GM18517 (cell line): ENCODE data around the gene MAN2A1.
"Not testable (repeated sequence)": the region's sequence is repeated elsewhere in the genome, so short reads cannot be mapped to it uniquely, and the experiment has no call there.

ENCODE experiments used
- ATAC-seq: cut with Tn5 transposase; IDR thresholded peaks from one replicate; pipeline ENCODE4 v1.9.1; 2021; ENCODE audit warnings: mild to moderate bottlenecking, moderate library complexity; ENCODE audit not compliant: unreplicated experiment

Gene MAN2A1

DNA sequence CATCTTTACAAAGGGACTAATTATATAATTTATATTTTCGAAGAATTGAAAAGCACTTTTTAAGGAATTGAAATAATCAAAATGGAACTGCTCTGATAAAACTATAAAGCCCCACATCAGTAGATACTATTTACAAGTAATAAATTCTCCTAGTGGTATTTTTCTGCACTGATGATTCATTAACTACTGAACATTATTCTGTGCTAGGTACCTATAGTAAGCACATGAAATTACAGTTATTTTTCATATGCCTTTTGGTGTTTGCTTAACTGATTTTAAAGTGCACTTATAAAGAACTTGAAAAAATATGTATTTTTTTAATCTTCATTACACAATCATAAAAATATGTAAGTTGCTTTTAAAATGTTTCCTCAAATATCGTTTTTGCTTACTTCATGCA is 123.0 kb downstream of the MAN2A1 start:
- no peak for ATAC-seq

DNA sequence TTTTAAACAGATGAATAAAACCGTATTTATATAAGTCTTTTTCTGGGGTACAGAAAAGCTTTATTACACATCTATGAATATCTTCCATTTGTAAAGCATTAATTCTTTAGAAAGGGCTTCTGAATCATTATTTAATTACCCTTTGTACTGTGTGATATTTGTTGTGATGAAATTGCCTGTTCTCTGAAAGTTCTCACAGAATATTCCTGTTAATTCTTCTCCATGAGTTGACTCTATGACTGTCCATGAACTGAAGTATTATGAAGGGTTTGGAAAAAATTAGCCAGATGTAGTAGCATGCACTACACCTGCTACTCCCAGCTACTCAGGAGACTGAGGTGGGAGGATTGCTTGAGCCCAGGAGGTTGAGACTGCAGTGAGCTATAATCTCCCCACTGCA is 127.0 kb downstream of the MAN2A1 start:
- ATAC-seq = no peak

DNA sequence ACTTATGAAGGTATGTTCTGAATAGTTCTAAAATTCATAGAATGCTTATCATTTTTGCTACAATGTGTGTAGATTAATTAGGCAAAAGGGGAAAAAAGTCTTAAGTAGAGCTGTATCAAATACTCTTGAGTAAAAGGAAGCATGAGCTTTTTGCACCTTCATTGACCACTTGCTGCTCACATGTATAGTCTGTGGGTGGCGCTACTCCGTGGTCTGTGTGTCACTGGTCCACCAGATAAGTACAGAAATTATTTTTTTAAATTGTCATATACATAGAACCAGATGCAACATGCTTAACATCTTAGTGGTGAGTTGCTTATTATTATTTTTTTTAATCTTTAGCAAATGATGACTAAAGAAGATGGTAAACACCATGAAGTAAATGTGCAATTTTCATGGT is 130.2 kb downstream of the MAN2A1 start:
- ATAC-seq = no peak

DNA sequence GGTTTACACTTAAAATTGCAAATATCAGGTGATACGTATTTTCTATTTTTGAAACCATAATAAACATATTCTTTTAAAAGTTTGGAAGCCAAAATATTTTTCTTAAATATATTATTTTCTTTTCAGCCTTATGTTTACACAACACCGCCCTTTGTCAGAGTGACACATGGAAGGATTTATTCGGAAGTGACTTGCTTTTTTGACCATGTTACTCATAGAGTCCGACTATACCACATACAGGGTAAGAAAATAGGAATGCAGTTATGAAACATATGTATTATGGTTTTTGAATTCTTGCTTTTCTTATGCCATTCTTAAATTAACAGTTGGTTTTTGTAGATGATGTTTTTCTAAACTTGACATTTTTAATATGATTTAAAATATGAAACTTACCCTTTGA is 133.9 kb downstream of the MAN2A1 start:
- no peak for ATAC-seq

DNA sequence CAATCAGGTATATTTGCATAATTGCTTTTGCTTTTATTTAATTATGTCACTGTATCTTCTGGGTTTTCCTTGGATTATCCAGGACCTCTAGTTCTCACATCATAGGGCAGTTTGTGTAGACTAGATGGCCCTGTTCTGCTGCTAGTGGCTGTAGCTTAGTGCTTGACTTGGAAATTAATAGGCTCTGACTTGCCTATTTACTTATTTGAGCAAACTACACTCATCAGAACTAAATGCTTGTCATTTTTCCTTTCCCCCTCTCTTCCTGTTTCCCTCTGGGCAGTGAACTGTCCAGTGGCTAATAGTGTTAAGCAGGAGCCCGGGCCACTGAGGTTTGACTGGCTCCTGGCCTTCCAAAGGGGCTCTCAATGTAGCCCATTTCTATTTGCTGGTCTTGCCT is 135.7 kb downstream of the MAN2A1 start:
- no peak for ATAC-seq

DNA sequence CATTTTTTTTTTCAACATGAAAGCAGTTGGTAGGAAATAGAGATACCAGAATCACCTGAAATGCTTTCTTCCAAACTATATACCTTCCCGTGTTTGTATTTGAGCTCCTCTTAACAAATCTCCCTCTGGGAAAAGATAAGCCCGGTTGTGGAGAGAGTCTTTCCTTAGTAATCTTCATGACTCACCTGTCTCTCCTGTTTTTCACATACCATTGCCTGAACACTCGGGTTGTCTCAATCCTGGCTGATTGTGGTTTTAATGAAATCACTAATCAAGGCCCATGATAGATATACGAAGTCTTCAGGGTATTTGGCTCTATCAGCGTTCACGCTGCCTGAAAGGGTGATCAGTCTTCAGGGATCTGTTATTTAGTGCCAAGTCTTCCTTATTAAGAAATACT is 136.7 kb downstream of the MAN2A1 start:
- no peak for ATAC-seq

DNA sequence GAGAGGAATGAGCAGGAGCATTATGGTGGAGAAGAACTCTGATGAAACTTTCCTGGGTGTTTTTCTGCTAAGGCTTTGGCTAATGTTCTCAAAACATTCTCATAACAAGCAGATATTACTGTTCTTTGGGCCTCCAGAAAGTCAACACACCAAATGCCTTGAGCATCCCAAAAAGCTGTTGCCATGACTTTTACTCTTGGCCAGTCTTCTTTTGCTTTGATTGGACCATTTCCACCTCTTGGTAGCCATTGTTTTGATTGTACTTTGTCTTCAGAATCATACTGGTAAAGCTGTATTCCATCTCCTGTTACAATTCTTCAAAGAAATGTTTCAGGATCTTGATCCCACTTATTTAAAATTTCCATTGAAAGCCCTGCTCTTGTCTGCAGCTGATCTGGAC is 139.6 kb downstream of the MAN2A1 start:
- ATAC-seq = no peak

DNA sequence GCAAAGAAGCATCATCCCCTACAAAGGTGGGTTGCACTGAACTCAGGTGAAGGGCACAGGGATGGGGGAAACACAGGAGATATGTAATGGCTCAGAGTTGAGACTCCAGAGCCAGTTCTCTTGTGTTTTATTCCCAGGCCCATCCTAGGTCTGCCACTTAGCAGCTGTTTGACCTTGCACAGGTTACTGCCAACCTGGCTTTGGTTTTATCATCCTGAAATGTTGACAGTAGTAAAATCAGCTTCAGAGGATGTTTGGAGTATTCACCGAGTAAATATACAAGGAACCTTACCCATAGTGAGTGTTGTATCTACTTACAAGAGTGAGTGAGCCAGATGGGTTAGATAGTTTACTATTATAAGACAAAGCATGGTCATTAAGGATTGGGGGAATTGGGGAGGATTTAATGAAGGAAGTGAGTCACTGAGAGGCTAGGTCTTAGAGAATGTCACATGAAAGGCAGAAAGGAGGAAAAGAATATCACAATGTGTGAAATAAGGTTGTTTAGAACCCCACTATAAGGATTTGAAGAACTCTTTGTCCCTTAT is 141.3 kb downstream of the MAN2A1 start:
- ATAC-seq = no peak

DNA sequence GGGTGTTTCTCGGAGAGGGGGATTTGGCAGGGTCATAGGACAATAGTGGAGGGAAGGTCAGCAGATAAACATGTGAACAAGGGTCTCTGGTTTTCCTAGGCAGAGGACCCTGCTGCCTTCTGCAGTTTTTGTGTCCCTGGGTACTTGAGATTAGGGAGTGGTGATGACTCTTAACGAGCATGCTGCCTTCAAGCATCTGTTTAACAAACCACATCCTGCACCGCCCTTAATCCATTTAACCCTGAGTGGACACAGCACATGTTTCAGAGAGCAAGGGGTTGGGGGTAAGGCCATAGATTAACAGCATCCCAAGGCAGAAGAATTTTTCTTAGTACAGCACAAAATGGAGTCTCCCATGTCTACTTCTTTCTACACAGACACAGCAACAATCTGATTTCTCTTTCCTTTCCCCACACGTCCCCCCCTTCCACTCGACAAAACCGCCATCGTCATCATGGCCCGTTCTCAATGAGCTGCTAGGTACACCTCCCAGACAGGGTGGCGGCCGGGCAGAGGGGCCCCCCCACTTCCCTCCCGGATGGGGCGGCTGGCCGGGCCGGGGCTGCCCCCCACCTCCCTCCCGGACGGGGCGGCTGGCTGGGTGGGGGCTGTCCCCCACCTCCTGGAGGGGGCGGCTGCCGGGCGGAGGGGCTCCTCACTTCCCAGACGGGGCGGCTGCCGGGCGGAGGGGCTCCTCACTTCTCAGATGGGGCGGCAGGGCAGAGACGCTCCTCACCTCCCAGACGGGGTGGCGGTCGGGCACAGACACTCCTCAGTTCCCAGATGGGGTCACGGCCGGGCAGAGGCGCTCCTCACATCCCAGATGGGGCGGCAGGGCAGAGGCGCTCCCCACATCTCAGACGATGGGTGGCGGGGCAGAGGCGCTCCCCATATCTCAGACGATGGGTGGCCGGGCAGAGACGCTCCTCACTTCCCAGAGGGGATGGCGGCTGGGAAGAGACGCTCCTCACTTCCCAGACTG is 142.8 kb downstream of the MAN2A1 start:
- not testable (repeated sequence) for ATAC-seq

DNA sequence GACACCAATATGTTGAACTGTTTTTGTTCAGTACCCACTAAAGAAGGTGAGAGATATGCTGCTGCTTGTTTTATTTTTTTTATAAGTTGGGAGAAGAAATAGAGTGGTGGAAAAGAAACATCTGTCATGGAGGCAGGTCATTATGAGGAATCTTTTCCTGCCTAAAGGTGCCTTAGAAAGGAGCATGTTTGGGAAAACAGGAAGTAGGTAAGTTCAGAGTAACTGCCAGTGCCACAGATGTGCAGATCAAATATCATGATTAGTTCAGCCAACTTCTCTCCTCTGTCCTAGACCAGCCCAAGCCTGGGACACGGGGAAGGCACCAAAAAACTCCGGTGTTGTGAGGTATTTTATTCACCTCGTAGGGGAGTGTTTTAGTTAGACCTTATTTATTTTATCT is 144.2 kb downstream of the MAN2A1 start:
- ATAC-seq = no peak

DNA sequence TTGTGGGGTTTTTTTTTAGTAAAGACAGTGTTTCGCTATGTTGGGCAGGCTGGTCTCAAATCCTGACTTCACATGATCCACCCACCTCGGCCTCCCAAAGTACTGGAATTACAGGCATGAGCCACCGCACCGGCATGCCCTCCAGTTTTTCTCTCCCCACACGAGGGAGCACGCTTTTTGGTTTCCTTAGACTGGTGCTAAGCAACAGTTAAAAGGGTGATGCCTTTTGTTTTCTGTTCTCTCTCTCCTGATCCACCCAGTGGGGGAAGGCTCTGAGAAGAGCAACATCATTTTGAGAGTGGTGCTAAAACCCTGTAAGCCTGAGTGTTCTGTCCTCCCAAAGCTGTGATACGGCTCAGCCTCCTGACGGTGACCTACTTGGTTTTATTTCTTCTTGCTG is 146.6 kb downstream of the MAN2A1 start:
- no peak for ATAC-seq

DNA sequence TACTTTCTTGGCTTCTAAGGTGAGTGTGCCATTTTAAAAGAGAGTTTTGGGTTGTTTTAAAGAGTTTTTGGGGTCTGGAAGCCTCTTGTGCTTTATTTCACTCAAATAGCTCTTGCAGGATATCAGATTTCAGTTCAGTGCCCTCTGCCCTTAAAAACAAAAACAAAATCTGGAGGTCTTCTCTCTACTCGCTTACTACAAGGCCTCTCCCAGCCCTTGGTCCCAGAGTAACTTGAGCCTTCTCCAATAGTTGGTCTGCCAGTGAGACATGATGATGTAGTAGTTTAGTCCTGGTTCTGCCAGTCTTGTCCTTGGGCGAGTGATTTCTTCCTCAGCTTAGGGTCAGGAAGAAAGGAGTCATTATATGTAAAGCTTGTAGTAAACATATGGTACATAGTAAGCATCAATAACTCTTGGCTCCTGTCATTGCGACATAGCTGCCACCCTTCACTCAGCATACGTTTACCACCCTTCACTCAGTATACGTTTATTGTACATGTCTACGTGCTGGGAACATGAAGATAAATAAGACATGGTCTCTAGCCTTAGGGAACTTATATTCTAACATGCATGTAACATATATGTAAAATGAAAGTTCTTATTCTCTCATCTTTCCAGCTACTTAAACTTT is 147.6 kb downstream of the MAN2A1 start:
- no peak for ATAC-seq

DNA sequence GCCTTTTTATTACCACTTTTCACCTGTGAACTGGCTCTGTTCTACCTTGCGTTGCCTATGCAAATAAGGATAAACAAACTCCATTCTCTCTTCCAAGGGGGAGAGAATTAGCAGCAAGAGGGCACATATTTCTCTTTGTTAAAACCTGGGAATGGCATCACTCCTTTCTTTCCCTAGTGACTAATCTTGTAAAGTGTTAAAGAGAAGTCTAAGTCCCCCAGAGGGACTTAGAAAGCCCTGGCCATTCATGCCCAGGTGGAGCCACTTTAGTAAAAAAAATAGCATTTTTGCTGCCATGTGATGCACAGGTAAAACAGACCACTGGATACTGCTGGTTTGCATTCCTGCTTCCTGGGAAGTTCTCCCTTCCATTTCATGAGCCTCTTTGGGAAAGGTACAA is 148.4 kb downstream of the MAN2A1 start:
- no peak for ATAC-seq

DNA sequence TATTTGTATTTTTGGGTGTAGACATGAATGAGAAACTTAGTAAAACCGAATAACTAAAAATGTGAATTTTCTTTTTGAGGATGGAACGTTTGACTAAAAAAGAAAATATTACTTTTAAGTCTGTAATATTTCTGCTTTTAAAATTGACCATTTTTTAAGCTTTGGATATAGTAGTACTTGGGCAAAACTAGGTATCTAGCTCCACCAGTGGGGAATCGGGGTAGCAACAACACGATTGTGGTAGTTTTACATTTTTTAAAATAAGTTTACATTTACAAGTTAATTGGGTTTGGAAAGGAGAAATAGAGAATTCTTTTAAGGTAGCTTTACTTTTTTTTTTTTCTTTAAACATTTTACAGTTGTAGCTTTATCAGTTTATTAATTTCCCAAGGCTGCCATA is 154.4 kb downstream of the MAN2A1 start:
- ATAC-seq = no peak

DNA sequence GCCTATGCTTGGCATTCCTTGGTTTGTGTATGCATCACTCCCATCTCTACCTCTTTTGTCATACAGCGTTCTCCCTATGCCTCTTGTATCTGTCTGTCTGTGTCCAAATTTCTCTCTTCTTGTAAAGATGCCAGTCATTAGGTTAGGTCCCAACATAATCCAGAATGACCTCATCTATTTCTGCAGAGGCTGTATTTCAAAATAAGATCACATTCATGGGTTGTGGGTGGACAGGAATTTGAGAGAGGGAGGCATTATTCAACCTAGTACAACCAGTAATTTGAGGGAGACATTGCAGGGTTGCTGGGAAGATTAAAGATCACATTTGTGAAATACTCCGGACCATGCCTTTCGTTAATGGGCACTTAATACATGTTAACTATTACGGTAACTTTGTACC is 155.0 kb downstream of the MAN2A1 start:
- ATAC-seq = no peak

DNA sequence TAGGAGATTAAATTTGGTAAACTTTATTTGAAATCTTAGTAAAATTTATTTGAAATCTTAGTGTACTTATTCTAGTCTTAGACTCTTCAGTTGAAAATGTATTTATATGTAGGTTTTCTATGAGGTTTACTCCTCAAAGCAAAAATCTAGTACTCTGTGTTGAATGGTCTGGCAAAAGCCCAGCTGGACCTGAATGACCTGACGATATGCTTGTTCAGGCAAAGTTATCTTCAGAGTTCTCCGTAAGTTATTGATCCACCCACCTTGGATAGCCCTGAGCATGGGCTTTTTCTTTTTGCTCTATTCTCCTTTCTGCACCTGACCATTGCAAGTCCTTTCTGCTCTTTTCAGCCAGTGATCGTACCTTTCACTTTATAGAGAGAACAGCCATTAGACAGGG is 158.4 kb downstream of the MAN2A1 start:
- no peak for ATAC-seq

DNA sequence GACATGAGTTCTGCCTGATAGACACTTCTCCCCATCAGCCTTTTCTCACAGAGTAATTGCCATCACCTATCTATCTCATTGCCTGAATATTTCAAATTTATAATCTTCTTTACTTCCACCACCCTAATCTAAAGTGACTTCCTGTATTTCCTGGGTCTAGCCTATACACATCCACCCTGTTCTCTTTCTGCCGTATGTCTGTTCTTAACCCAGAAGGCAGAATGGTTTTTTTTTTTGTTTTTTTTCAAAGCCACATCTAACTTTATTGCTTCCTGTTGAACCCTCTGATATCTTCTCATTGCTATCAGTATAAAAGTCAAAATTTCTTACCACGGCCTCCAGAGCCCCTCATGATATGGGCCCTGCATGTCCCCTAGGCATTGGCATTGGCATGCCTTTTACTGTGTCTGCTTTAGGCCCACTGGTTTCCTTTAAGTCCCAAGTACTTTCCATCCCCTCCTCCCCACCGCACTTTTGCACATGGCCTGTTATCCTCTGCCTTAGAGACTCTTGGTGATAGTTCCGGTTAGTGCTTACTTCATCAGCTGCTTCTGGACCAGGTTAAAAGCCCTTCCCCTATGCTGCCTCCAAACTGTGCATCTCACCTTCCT is 159.9 kb downstream of the MAN2A1 start:
- ATAC-seq = no peak

DNA sequence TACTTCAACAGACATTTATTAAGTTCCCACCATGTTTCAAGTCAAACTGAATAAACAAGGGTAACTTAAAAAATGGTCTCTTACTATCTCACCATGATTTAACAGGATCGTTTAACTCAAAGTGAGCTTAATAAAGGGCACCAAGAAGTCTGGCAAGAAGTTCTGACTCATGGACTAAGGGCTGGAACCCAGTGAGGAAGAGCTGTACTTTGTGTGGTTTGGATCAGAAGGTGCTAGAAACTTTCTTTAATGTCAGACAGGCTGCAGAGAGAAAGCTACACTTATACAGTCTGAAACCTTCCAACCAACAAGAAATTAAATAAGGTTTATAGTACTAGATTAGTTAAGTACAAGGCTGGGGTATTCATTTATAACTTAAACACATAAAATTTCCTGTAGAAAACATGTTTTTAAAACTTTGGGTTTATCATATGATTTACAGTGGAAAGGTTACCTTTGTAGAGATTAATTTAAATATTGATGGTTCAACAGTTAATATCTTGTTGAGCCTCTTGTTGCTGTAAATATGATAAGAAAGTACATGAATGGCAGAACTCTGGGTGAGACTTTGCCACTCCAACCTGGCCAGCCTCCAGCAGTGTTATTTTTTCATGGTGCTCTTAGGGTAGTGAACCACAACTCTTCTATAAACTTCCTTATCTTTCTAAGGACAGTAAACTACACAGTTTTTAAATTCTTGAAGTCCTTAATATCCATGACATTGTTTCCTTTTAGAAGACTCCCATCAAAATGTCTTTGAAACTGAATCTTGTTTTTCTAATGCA is 162.8 kb downstream of the MAN2A1 start:
- ATAC-seq = no peak

DNA sequence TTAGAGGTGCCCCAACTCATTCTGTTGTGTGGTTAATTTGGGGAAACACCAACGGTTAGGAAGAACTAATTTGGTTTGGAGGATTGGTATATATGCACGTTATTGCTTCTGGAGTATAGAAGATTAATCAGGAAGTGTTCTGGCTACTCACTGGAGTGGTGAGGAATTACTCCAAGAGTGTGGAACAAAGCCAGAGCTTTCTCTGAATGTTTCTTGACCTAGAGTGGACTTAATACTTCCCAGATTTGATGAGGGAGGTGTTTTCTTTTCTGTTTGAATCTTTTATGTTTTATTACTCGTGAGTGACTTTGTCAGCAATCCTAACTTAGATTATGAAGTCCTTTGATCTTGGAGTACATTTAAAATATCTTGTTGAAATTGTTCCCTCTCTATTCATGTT is 163.7 kb downstream of the MAN2A1 start:
- ATAC-seq = no peak

DNA sequence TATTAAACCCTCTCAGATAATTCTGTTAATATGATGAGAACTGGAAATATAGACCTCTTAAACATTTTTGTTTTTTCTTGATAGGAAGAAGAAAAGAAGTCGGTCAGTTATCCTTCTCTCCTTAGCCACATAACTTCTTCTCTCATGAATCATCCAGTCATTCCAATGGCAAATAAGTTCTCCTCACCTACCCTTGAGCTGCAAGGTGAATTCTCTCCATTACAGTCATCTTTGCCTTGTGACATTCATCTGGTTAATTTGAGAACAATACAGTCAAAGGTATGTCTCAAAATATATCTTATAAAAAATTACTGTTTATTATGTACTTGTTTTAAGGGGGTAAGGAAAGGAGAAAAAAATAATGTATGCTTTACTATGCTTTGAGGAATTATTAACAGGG is 165.3 kb downstream of the MAN2A1 start:
- ATAC-seq = no peak
